Measurements from ENCODE around the gene USP40.

USP40 gene

DNA sequence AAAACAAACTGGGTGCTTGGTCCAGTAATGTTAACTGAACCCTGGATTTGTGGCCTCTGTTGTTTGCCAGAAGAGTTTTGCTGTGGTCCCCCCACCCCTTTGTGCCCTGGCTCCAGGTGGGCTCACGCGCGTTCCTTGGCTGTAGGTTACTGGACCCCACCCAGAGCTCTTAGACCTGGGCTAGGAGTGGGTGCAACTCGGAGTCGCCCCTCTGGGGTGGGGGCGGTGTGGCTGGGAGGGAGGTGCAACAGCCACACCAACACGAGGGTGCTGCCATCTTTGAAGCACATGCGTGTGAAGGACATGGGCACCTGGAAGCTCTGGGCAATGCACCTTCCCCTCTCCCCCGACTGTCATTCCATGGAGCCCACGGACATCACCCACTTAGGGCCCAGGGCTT, 92.7 kb downstream of the USP40 start:
- Histone ChIP-seq H3K4me3 (ENCODE audit: low read length in 2 of 2) (no peak overlapping the region), H3K27ac (ENCODE audit: low read length) (no peak overlapping the region), H3K9me3 (ENCODE audit: control insufficient read depth in 2 of 2, low read length in 2 of 2) (no peaks in the 10 kb centered on the region), H3K36me3 (ENCODE audit: control insufficient read depth in 2 of 2, insufficient read depth in 2 of 2, low read length in 2 of 2) (peaks cover 18 to 32% of the 10 kb centered on the region in 2 donors), H3K4me1 (ENCODE audit: control insufficient read depth, insufficient read depth, low read length) (peaks cover 15% of the 10 kb centered on the region), H3K27me3 (ENCODE audit: control insufficient read depth in 1 of 2, insufficient read depth in 2 of 2, low read length in 2 of 2) (no peaks in the 10 kb centered on the region), H3K9ac (ENCODE audit: low read length in 2 of 2) (no peak overlapping the region)

DNA sequence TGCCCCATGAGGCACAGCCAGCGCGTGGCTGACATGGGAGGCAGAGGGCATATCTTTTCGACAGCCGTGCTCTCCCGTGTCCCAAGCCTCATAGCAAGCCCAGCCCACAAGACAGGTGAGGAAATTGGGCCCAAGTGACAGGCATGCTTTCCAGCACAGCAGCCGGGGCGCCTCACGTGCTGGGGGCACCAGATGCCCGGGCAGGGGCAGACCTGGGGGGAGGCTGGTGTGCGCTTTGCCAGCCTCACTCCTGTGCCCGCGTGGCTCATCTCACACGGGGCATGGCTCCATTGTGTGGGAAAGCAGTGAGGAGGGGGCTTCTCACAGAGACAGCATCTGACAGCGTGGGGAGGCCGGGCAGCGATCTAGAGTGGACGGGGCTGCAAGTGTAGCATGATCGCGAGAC, 93.2 kb downstream of the USP40 start:
- no peak overlapping the region for H3K9ac ChIP-seq (ENCODE audit: low read length in 2 of 2)

GRCh38 chr2:233471291-233472035, 95.1 kb downstream of the USP40 start:
- Histone ChIP-seq H3K36me3 (ENCODE audit: control insufficient read depth in 2 of 2, insufficient read depth in 2 of 2, low read length in 2 of 2) (peaks cover 24 to 29% of the 10 kb centered on the region in 2 donors), H3K4me1 (ENCODE audit: control insufficient read depth, insufficient read depth, low read length) (peaks cover 15% of the 10 kb centered on the region), H3K4me3 (ENCODE audit: low read length in 2 of 2) (no peak overlapping the region), H3K27ac (ENCODE audit: low read length) (no peak overlapping the region), H3K9me3 (ENCODE audit: control insufficient read depth in 2 of 2, low read length in 2 of 2) (no peaks in the 10 kb centered on the region), H3K27me3 (ENCODE audit: control insufficient read depth in 1 of 2, insufficient read depth in 2 of 2, low read length in 2 of 2) (no peaks in the 10 kb centered on the region), H3K9ac (ENCODE audit: low read length in 2 of 2) (no peak overlapping the region)

More for the DNA sequence above, 93.2 kb downstream of the USP40 start:
- Histone ChIP-seq H3K27me3 (ENCODE audit: control insufficient read depth in 1 of 2, insufficient read depth in 2 of 2, low read length in 2 of 2) (no peaks in the 10 kb centered on the region), H3K27ac (ENCODE audit: low read length) (no peak overlapping the region), H3K4me3 (ENCODE audit: low read length in 2 of 2) (no peak overlapping the region), H3K9me3 (ENCODE audit: control insufficient read depth in 2 of 2, low read length in 2 of 2) (no peaks in the 10 kb centered on the region), H3K36me3 (ENCODE audit: control insufficient read depth in 2 of 2, insufficient read depth in 2 of 2, low read length in 2 of 2) (peaks cover 19 to 32% of the 10 kb centered on the region in 2 donors), H3K4me1 (ENCODE audit: control insufficient read depth, insufficient read depth, low read length) (peaks cover 15% of the 10 kb centered on the region)

DNA sequence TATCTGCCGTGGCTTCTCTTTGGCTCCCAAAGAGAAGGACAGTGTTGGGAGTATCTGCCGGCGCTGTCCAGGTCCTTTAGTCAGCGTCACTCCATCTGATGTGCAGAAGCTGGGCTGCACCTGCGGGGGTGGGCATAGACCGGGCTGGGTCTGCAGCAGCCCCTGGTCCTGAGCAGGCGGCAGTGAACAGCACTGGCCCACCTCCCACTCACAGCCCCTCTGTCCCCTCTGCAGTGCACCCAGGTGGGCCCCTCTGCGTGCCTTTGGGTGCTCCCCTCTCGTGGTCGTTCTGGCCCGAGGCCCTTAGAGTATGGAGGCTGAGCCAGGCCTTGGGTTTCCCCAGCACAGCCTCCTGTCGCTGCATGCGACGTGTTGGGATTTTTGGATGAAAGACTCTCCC, 95.7 kb downstream of the USP40 start:
- peaks cover 15% of the 10 kb centered on the region for H3K4me1 ChIP-seq (ENCODE audit: control insufficient read depth, insufficient read depth, low read length)
- H3K9ac ChIP-seq (ENCODE audit: low read length in 2 of 2): no peak overlapping the region
- H3K27me3 ChIP-seq (ENCODE audit: control insufficient read depth in 1 of 2, insufficient read depth in 2 of 2, low read length in 2 of 2): no peaks in the 10 kb centered on the region
- H3K36me3 ChIP-seq (ENCODE audit: control insufficient read depth in 2 of 2, insufficient read depth in 2 of 2, low read length in 2 of 2): peaks cover 17 to 27% of the 10 kb centered on the region in 2 donors
- H3K27ac ChIP-seq (ENCODE audit: low read length): peak overlapping the region; percentile 78
- no peaks in the 10 kb centered on the region for H3K9me3 ChIP-seq (ENCODE audit: control insufficient read depth in 2 of 2, low read length in 2 of 2)
- H3K4me3 ChIP-seq (ENCODE audit: low read length in 2 of 2): no peak overlapping the region

DNA sequence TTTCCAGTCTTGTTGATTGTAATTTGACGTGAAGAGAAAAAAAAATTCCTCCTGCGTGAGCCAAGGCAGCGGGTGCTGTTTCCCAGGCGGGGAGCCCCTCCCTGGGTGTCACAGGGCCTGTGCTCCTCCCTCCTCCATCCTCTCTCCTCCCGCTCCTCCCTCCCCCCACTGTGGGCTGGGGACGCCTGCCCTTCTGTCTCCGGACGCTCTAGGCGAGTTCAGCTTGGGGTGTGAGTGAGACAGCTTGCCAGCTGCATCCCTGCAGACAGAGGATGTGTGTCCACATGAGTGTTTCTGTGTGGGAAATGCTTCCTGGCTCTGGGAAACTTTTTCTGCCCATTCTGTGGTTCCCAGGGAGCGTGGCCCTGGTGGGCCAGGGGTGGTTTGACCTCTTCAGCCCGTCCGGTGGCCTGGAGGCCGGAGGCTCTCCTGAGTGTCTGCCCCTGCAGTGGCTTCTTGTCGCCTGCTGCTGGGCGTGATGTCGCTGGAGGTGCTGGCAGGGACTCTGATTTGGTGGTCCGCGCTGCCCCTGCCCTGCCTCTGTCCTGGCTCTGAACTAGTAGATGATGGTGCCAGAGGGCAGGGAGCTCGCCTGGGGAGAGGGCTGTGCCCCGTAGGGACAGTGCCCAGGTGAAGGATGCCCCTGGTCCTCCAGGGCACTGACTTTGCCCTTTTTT, 96.4 kb downstream of the USP40 start:
- Histone ChIP-seq H3K4me3 (ENCODE audit: low read length in 2 of 2) (peak overlapping the region in 1 of 2 donors; percentile 40), H3K27me3 (ENCODE audit: control insufficient read depth in 1 of 2, insufficient read depth in 2 of 2, low read length in 2 of 2) (no peaks in the 10 kb centered on the region), H3K9me3 (ENCODE audit: control insufficient read depth in 2 of 2, low read length in 2 of 2) (no peaks in the 10 kb centered on the region), H3K36me3 (ENCODE audit: control insufficient read depth in 2 of 2, insufficient read depth in 2 of 2, low read length in 2 of 2) (peaks cover 12 to 24% of the 10 kb centered on the region in 2 donors), H3K27ac (ENCODE audit: low read length) (peak overlapping the region; percentile 78), H3K9ac (ENCODE audit: low read length in 2 of 2) (peak overlapping the region in 1 of 2 donors; percentile 29), H3K4me1 (ENCODE audit: control insufficient read depth, insufficient read depth, low read length) (peaks cover 15% of the 10 kb centered on the region)

- Histone ChIP-seq H3K9ac (ENCODE audit: low read length in 2 of 2) (peak overlapping the region in 1 of 2 donors; percentile 29), H3K4me1 (ENCODE audit: control insufficient read depth, insufficient read depth, low read length) (peaks cover 15% of the 10 kb centered on the region), H3K9me3 (ENCODE audit: control insufficient read depth in 2 of 2, low read length in 2 of 2) (no peaks in the 10 kb centered on the region), H3K27me3 (ENCODE audit: control insufficient read depth in 1 of 2, insufficient read depth in 2 of 2, low read length in 2 of 2) (no peaks in the 10 kb centered on the region), H3K4me3 (ENCODE audit: low read length in 2 of 2) (peak overlapping the region in 1 of 2 donors; percentile 40), H3K27ac (ENCODE audit: low read length) (peak overlapping the region; percentile 78), H3K36me3 (ENCODE audit: control insufficient read depth in 2 of 2, insufficient read depth in 2 of 2, low read length in 2 of 2) (peaks cover 18 to 28% of the 10 kb centered on the region in 2 donors)
Measured at GRCh38 chr2:233469261-233470010, 97.1 kb downstream of the USP40 start.

GRCh38 chr2:233468741-233469110, 97.9 kb downstream of the USP40 start:
- Histone ChIP-seq H3K9me3 (ENCODE audit: control insufficient read depth in 2 of 2, low read length in 2 of 2) (no peaks in the 10 kb centered on the region), H3K36me3 (ENCODE audit: control insufficient read depth in 2 of 2, insufficient read depth in 2 of 2, low read length in 2 of 2) (peaks cover 25 to 36% of the 10 kb centered on the region in 2 donors), H3K9ac (ENCODE audit: low read length in 2 of 2) (no peak overlapping the region), H3K4me1 (ENCODE audit: control insufficient read depth, insufficient read depth, low read length) (peaks cover 15% of the 10 kb centered on the region), H3K27ac (ENCODE audit: low read length) (peak overlapping the region; percentile 78), H3K4me3 (ENCODE audit: low read length in 2 of 2) (no peak overlapping the region), H3K27me3 (ENCODE audit: control insufficient read depth in 1 of 2, insufficient read depth in 2 of 2, low read length in 2 of 2) (no peaks in the 10 kb centered on the region)

DNA sequence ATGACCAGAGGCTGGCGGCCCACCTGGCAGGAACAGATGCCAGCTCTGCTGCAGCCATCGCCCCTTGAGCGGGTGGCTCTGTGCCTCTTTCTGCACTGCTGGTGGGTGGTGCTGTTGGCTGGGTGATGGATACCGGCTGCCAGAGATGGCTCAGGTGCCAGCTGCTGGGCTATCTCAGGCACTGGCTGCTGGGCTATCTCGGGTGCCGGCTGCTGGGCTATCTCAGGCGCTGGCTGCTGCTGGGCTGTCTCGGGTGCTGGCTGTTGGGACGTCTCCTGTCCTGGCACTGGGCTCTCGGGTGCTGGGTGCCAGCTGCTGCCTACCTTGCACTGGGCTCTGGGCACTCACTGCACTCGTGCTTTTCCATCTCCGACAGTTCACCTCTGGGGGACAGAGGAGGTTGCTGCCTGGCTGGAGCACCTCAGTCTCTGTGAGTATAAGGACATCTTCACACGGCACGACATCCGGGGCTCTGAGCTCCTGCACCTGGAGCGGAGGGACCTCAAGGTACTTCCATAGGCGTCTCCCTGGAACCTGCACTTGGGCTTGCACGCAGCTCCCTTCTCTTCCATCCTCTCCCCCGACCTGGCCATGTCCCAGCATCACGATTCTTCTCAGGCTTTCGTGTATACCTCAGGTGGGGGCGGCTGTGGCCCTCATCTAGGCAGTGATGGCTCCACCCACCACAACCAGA, 98.4 kb downstream of the USP40 start:
- H3K27ac ChIP-seq (ENCODE audit: low read length): no peak overlapping the region
- H3K36me3 ChIP-seq (ENCODE audit: control insufficient read depth in 2 of 2, insufficient read depth in 2 of 2, low read length in 2 of 2): peaks cover 29 to 39% of the 10 kb centered on the region in 2 donors

DNA sequence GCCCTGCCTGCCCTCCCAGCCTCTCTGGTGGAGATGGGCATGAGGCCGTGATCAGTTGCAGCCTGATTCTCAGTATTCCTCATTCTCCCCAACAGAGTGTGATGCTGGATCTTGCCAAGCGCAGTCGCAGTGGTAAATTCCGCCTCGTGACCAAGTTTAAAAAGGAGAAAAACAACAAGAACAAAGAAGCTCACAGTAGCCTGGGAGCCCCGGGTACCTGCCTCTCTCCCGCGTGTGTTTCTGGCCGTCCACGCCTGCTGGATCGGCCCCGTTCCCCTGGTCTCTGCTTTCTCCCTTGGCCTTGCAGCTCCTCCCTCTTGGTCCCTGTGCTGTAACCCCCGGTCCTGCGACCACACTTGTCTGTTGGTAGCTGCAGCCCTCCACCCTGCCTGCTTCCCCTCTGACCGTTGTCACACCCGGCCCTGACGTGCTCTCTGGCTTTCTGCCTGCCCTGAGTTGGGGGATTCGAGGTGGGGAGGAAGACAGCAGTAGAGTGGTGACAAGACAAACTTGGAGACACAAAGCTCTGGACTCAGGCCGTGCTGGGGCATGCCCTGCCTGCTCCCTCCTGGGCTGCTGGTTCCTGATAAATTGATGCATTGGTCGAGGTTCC, 99.5 kb downstream of the USP40 start:
- no peak overlapping the region for H3K27ac ChIP-seq (ENCODE audit: low read length)
- H3K27me3 ChIP-seq (ENCODE audit: control insufficient read depth in 1 of 2, insufficient read depth in 2 of 2, low read length in 2 of 2): no peaks in the 10 kb centered on the region
- no peak overlapping the region for H3K9ac ChIP-seq (ENCODE audit: low read length in 2 of 2)
- peaks cover 15% of the 10 kb centered on the region for H3K4me1 ChIP-seq (ENCODE audit: control insufficient read depth, insufficient read depth, low read length)
- H3K9me3 ChIP-seq (ENCODE audit: control insufficient read depth in 2 of 2, low read length in 2 of 2): no peaks in the 10 kb centered on the region
- H3K36me3 ChIP-seq (ENCODE audit: control insufficient read depth in 2 of 2, insufficient read depth in 2 of 2, low read length in 2 of 2): peaks cover 33 to 44% of the 10 kb centered on the region in 2 donors
- no peak overlapping the region for H3K4me3 ChIP-seq (ENCODE audit: low read length in 2 of 2)

More for the DNA sequence above, 98.4 kb downstream of the USP40 start:
- no peak overlapping the region for H3K9ac ChIP-seq (ENCODE audit: low read length in 2 of 2)
- H3K27me3 ChIP-seq (ENCODE audit: control insufficient read depth in 1 of 2, insufficient read depth in 2 of 2, low read length in 2 of 2): no peaks in the 10 kb centered on the region
- no peaks in the 10 kb centered on the region for H3K9me3 ChIP-seq (ENCODE audit: control insufficient read depth in 2 of 2, low read length in 2 of 2)
- peaks cover 15% of the 10 kb centered on the region for H3K4me1 ChIP-seq (ENCODE audit: control insufficient read depth, insufficient read depth, low read length)
- H3K4me3 ChIP-seq (ENCODE audit: low read length in 2 of 2): no peak overlapping the region

Measured in stomach smooth muscle (tissue), 2 donors.